Loucy (cell line): ENCODE results near the gene CMTR2.

ENCODE experiments used
- H2AFZ ChIP-seq: fragments of 200-600 bp; sonication (generic); 2 replicates; pipeline ENCODE4 v1.6.0; 2016; ENCODE audit warnings: antibody characterized with exemption, mild to moderate bottlenecking, low read length, moderate library complexity
- H3F3A ChIP-seq: fragments of 200-600 bp; 2 replicates; pipeline ENCODE4 v1.6.0; 2016; ENCODE audit warnings: antibody characterized with exemption, low read depth, mild to moderate bottlenecking
- H3K27me3 ChIP-seq: fragments of 200-600 bp; sonication (generic); 2 replicates; pipeline ENCODE4 v1.6.1; 2014; ENCODE audit warnings: low read length, mild to moderate bottlenecking; ENCODE audit not compliant: insufficient read depth, poor library complexity, severe bottlenecking
- H3K36me3 ChIP-seq: fragments of 200-600 bp; sonication (generic); 2 replicates; pipeline ENCODE4 v1.6.1; 2016; ENCODE audit warnings: low read length; ENCODE audit not compliant: insufficient read depth
- H3K4me1 ChIP-seq: fragments of 200-600 bp; sonication (generic); 2 replicates; pipeline ENCODE4 v1.5.1; 2014; ENCODE audit warnings: low read length, mild to moderate bottlenecking; ENCODE audit not compliant: insufficient read depth, poor library complexity, severe bottlenecking
- H3K4me2 ChIP-seq: fragments of 200-600 bp; sonication (generic); 2 replicates; pipeline ENCODE4 v1.6.0; 2014; ENCODE audit warnings: antibody characterized with exemption, low read length, low read depth, mild to moderate bottlenecking; ENCODE audit not compliant: poor library complexity, severe bottlenecking
- H3K4me3 ChIP-seq: fragments of 200-600 bp; sonication (generic); 2 replicates; pipeline ENCODE4 v1.5.1; 2014; ENCODE audit warnings: low read length, mild to moderate bottlenecking, mixed read lengths; ENCODE audit not compliant: poor library complexity, severe bottlenecking
- H3K79me2 ChIP-seq: fragments of 200-600 bp; sonication (generic); 2 replicates; pipeline ENCODE4 v1.6.1; 2014; ENCODE audit warnings: low read length; ENCODE audit not compliant: insufficient read depth
- H3K9ac ChIP-seq: fragments of 200-600 bp; sonication (generic); 2 replicates; pipeline ENCODE4 v1.6.0; 2014; ENCODE audit warnings: mild to moderate bottlenecking, low read depth, low read length, moderate library complexity; ENCODE audit not compliant: poor library complexity, severe bottlenecking
- H3K9me2 ChIP-seq: fragments of 200-600 bp; sonication (generic); replicated peaks from 2 replicates; pipeline ENCODE4 v1.6.1; 2016; ENCODE audit warnings: low read depth, low read length, mixed read lengths
- H3K9me3 ChIP-seq: fragments of 200-600 bp; sonication (generic); 2 replicates; pipeline ENCODE4 v1.6.1; 2014; ENCODE audit warnings: mild to moderate bottlenecking, antibody characterized with exemption, low read length, low read depth; ENCODE audit not compliant: insufficient read depth
- H4K20me1 ChIP-seq: fragments of 200-600 bp; sonication (generic); 2 replicates; pipeline ENCODE4 v1.6.0; 2014; ENCODE audit warnings: antibody characterized with exemption, low read length, mild to moderate bottlenecking; ENCODE audit not compliant: insufficient read depth, poor library complexity, severe bottlenecking
- EZH2phosphoT487 ChIP-seq: fragments of 200-600 bp; IDR thresholded peaks from 2 replicates; pipeline ENCODE4 v1.6.1; 2018; ENCODE audit warnings: antibody characterized with exemption, mild to moderate bottlenecking, moderate library complexity, borderline replicate concordance
- TF ChIP-seq, protein P1 (sequence below): fragments of 200-600 bp; sonication (generic); conservative IDR thresholded peaks from 2 replicates; pipeline ENCODE4 v1.5.1; 2014; ENCODE audit warnings: mild to moderate bottlenecking, antibody characterized with exemption, low read length

The CMTR2 gene

DNA sequence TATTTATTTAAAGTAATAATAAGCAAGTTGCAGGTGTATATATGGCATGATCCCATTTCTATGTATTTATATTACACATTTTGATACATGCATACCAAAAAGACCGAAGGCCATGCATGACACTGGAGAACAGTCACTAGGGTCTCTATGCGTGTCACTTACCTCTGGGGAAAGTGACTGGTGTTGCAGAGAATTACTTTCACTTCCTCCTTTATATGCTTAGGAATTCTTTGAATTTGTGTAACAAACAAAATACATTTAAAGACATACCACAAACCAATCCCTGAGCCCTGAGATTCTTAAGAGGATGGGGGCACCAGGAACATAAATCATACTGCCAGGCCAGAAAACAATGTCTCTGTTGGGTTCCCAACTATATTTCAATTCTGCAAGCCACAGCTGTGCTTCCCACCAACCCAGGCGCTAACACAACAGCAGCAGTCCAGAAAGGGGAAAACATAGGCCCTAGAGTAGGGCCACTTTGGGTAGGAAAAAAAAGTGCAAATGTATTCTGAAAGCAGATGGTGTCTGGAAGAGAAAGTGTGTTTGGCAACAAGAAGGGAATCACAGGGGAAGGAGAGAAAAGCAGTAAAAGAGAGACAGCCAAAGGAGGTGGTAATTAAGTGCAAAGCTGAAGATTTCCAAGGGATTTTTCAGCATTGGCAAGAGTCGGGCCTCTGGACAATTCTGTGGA lies 34.2 kb downstream of the CMTR2 start:
- H3K9me3 ChIP-seq, result no peaks in the 10 kb centered on the region
- no peaks in the 10 kb centered on the region for H3K36me3 ChIP-seq
- TF ChIP-seq, protein P1, sequence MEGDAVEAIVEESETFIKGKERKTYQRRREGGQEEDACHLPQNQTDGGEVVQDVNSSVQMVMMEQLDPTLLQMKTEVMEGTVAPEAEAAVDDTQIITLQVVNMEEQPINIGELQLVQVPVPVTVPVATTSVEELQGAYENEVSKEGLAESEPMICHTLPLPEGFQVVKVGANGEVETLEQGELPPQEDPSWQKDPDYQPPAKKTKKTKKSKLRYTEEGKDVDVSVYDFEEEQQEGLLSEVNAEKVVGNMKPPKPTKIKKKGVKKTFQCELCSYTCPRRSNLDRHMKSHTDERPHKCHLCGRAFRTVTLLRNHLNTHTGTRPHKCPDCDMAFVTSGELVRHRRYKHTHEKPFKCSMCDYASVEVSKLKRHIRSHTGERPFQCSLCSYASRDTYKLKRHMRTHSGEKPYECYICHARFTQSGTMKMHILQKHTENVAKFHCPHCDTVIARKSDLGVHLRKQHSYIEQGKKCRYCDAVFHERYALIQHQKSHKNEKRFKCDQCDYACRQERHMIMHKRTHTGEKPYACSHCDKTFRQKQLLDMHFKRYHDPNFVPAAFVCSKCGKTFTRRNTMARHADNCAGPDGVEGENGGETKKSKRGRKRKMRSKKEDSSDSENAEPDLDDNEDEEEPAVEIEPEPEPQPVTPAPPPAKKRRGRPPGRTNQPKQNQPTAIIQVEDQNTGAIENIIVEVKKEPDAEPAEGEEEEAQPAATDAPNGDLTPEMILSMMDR, result no peak
- TF ChIP-seq EZH2phosphoT487, result no peak
- no peaks in the 10 kb centered on the region for H3K79me2 ChIP-seq
- H2AFZ ChIP-seq, result no peak overlapping the region
- H3K4me3 ChIP-seq, result no peak overlapping the region
- no peak overlapping the region for H3K9ac ChIP-seq
- H3K4me1 ChIP-seq, result no peaks in the 10 kb centered on the region
- no peaks in the 10 kb centered on the region for H4K20me1 ChIP-seq
- H3F3A ChIP-seq, result no peaks in the 10 kb centered on the region
- no peak overlapping the region for H3K4me2 ChIP-seq
- no peaks in the 10 kb centered on the region for H3K9me2 ChIP-seq
- H3K27me3 ChIP-seq, result no peaks in the 10 kb centered on the region

DNA sequence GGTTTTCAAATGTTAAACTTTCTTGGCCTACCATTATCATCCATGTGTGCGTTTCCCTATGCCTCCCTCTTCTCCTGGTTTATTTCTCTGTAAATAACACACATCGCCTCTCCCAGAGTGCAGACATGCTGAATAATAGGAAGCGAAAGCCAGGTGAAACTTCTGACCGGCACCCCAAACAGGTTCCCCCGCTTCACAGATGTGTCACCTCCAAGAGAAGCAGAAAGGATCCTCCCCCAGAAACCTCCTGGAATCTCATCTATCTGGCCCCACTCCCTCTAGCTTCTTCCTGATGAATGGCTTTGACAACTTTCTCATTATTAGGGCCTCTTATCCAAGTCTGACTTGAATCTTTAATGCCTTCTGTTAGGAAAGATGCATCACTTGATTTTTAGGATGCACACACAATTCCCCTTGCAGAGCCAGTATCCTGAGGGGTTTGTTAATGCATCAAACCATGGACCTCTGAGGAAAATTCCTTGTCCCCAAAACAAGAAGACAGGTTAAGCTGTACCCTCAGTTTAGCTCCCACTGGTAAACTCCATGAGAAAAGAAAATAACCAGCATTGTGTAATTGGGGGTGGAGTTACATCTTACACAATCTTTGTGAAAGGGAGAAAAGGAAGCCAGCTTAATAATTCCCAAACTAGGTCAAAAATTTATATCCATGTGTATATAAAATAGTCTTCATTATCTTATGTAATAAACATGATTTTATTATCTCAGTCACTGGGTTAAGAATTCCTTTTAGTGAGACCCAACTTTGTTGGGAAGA lies 38.6 kb downstream of the CMTR2 start:
- no peaks in the 10 kb centered on the region for H3K9me3 ChIP-seq
- H3K36me3 ChIP-seq, result no peaks in the 10 kb centered on the region
- H4K20me1 ChIP-seq, result no peaks in the 10 kb centered on the region
- H3K4me3 ChIP-seq, result no peak overlapping the region
- H3K4me2 ChIP-seq, result no peak overlapping the region
- no peak overlapping the region for H2AFZ ChIP-seq
- H3K79me2 ChIP-seq, result no peaks in the 10 kb centered on the region
- no peaks in the 10 kb centered on the region for H3K4me1 ChIP-seq
- H3K9me2 ChIP-seq, result no peaks in the 10 kb centered on the region
- H3K9ac ChIP-seq, result no peak overlapping the region
- no peaks in the 10 kb centered on the region for H3K27me3 ChIP-seq
- TF ChIP-seq EZH2phosphoT487, result no peak
- TF ChIP-seq, protein P1, result no peak
- H3F3A ChIP-seq, result no peaks in the 10 kb centered on the region

DNA sequence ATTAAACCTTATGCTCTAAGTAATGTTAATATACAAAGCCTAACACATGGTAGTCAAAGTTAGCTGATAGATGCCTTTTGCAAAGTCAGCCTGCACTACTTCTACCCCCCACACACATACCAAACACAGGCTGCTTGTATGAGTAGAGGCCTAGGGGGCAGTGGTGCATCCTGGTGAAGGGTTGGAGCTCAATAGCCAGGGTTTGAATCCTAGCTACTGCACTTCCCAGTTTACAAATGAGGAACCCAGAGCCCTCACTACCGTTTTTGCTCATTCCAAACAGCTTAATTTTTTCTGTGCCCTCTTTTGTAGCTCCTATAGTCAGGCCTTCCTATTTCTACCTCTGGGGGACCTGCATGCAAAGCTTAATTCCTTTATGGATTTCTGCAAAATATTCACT lies 39.8 kb downstream of the CMTR2 start:
- no peaks in the 10 kb centered on the region for H3K27me3 ChIP-seq
- no peaks in the 10 kb centered on the region for H3K4me1 ChIP-seq
- no peaks in the 10 kb centered on the region for H3K9me3 ChIP-seq
- H4K20me1 ChIP-seq, result no peaks in the 10 kb centered on the region
- no peak overlapping the region for H3K9ac ChIP-seq
- no peaks in the 10 kb centered on the region for H3F3A ChIP-seq
- no peaks in the 10 kb centered on the region for H3K36me3 ChIP-seq
- H3K4me3 ChIP-seq, result no peak overlapping the region
- H3K79me2 ChIP-seq, result no peaks in the 10 kb centered on the region
- TF ChIP-seq, protein P1, result no peak
- no peak for TF ChIP-seq EZH2phosphoT487
- H3K9me2 ChIP-seq, result no peaks in the 10 kb centered on the region
- H3K4me2 ChIP-seq, result no peak overlapping the region
- no peak overlapping the region for H2AFZ ChIP-seq
